Measurements from ENCODE around the gene TIRAP. TPM values are rescaled to one million over a fixed set of nuclear protein-coding genes. Genes with fewer than 3 reads are reported as not detected.

TIRAP gene
- total and polyA plus RNA-seq, 9 of the 15 experiments (the other 6 are each of a cell fraction or from before 2014, with no cell fraction given): 0.60 to 8.7 (median 3.7) TPM

DNA sequence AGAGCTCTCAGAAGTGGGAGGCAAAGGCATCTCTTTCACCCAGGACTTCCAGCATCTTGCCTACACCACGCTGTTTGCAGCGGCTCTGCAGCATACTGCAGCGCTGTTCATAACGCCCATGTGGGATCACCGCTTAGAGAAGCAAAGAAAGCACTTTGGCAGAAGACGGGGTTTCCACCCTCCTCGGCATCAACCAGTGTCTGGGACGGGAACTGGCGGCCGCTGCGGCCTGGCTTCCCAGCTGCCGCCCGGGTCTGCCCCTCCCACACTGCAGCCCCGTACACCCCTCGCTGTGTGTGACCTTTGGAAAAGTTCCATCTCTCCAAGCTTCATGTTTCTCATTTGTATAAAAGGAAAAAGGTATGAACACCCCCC lies 545 bp upstream of the TIRAP start:
- DNase-seq (ENCODE audit: extremely low read depth in 1 of 4, low spot score in 3 of 4) (peak in 2 of 4 experiments; percentile 36 to 37), FAIRE-seq (no peak), ATAC-seq (peak; percentile 18)
- no peaks in the 10 kb centered on the region for H3K9me3 ChIP-seq (replicated peaks; ENCODE audit: control insufficient read depth, insufficient read depth, low read depth, low read length)
- H3K4me3 ChIP-seq: no peak overlapping the region; the same call in 1 of the 2 replicates
- WGBS (ENCODE audit: insufficient coverage, low coverage, missing lambda C conversion rate): 48% methylated on average over 15 of the region's 15 CpGs
- in situ Hi-C loops (cut with MboI) (no loop called here), intact Hi-C loops (cut with micrococcal nuclease) (no loop called here)
- peak overlapping the region; percentile 65 to 88; a peak in 3 of 4 replicates for H3K9ac ChIP-seq (ENCODE audit: insufficient read depth in 1 of 2, low read depth in 2 of 2, low read length in 2 of 2)
- no peaks in the 10 kb centered on the region; the same call in 1 of the 2 replicates for H4K20me1 ChIP-seq (replicated peaks; ENCODE audit: control insufficient read depth, insufficient read depth, low read length)
- ChIA-PET POLR2A (interaction anchor here (0.8 to 1.9 kb wide), 3 partner anchors 9 to 123 kb away, joined by 4 to 6 read pairs (median 4); no protein-coding TSS in a partner anchor), CTCF (ENCODE audit: low intra/inter-chr PET ratio) (no interaction called here)
- peak overlapping the region; percentile 96 for H2AFZ ChIP-seq (ENCODE audit: low read depth, low read length)
- peaks cover 19 to 26% of the 10 kb centered on the region in 2 experiments; a peak in 4 of 5 replicates for H3K4me1 ChIP-seq (replicated peaks in 1 of 2; ENCODE audit: control insufficient read depth in 2 of 2, insufficient read depth in 2 of 2, low read length in 2 of 2)
- H3K79me2 ChIP-seq (ENCODE audit: control insufficient read depth, insufficient read depth, low read length): no peaks in the 10 kb centered on the region
- H3K36me3 ChIP-seq (ENCODE audit: control insufficient read depth, insufficient read depth, low read length): peaks cover 9% of the 10 kb centered on the region; the same call in 2 of the 3 replicates
- H3K27me3 ChIP-seq (ENCODE audit: control insufficient read depth in 2 of 2, insufficient read depth in 2 of 2, low read length in 2 of 2): no peaks in the 10 kb centered on the region
- BruUV-seq (replicated peaks): TSS peak; percentile 57
- peak overlapping the region; percentile 90 for H3K4me2 ChIP-seq (ENCODE audit: insufficient read depth, low read length)
- H3K27ac ChIP-seq (ENCODE audit: extremely low read depth, low read depth, low read length): no peak overlapping the region
- no peaks in the 10 kb centered on the region for H3K9me1 ChIP-seq (ENCODE audit: control insufficient read depth, insufficient read depth, low read length)
- TF ChIP-seq EP300 (IDR thresholded peaks at IDR 0.05; ENCODE audit: low read length): no peak
- TF ChIP-seq WHSC1 (IDR thresholded peaks at IDR 0.05; ENCODE audit: low read length): no peak
- TF ChIP-seq, protein P1, sequence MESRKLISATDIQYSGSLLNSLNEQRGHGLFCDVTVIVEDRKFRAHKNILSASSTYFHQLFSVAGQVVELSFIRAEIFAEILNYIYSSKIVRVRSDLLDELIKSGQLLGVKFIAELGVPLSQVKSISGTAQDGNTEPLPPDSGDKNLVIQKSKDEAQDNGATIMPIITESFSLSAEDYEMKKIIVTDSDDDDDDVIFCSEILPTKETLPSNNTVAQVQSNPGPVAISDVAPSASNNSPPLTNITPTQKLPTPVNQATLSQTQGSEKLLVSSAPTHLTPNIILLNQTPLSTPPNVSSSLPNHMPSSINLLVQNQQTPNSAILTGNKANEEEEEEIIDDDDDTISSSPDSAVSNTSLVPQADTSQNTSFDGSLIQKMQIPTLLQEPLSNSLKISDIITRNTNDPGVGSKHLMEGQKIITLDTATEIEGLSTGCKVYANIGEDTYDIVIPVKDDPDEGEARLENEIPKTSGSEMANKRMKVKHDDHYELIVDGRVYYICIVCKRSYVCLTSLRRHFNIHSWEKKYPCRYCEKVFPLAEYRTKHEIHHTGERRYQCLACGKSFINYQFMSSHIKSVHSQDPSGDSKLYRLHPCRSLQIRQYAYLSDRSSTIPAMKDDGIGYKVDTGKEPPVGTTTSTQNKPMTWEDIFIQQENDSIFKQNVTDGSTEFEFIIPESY (CRISPR knock-in tag; IDR thresholded peaks at IDR 0.05): peak; percentile 32; the same call in 1 of the 2 replicates
- TF ChIP-seq ZFP36 (IDR thresholded peaks at IDR 0.05; ENCODE audit: low read depth, low read length, partially characterized antibody): no peak

Data from K562 (cell line).